ENCODE results near the gene NUDT1.

DNA sequence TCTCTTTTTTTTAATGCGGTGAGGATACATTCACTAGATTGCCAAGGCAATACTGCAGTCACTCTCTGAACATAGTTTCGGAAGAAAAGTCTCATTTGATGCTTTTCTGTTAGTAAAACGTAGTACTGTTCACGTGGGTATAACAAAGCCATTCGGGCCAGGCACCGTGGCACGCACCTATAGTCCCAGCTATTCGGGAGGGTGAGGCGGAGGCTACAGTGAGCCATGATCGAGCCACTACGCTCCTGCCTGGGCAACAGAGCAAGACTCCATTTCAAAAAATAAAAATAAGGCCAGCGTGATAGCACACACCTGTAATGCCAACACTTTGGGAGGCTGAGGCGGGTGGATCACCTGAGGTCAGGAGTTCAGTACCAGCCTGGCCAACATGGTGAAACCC is 47.6 kb downstream of the NUDT1 start:
- TF ChIP-seq, protein P1, sequence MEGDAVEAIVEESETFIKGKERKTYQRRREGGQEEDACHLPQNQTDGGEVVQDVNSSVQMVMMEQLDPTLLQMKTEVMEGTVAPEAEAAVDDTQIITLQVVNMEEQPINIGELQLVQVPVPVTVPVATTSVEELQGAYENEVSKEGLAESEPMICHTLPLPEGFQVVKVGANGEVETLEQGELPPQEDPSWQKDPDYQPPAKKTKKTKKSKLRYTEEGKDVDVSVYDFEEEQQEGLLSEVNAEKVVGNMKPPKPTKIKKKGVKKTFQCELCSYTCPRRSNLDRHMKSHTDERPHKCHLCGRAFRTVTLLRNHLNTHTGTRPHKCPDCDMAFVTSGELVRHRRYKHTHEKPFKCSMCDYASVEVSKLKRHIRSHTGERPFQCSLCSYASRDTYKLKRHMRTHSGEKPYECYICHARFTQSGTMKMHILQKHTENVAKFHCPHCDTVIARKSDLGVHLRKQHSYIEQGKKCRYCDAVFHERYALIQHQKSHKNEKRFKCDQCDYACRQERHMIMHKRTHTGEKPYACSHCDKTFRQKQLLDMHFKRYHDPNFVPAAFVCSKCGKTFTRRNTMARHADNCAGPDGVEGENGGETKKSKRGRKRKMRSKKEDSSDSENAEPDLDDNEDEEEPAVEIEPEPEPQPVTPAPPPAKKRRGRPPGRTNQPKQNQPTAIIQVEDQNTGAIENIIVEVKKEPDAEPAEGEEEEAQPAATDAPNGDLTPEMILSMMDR (IDR thresholded peaks at IDR 0.05), result no peak
- TF ChIP-seq POLR2A (IDR thresholded peaks at IDR 0.05), result no peak
- no peak for TF ChIP-seq EP300 (IDR thresholded peaks at IDR 0.05)
